Sigmoid colon (tissue), 4 donors: ENCODE measurements around the gene SYT15.
"Not testable (repeated sequence)": the region's sequence is repeated elsewhere in the genome, so short reads cannot be mapped to it uniquely, and the experiment has no call there.

Source experiments
- EP300 ChIP-seq, 4 donors: sonication (generic); formaldehyde crosslinking; IDR thresholded peaks; one replicate each; pipeline ENCODE4 v1.6.1; 2017; ENCODE audit warnings: antibody characterized with exemption in 4 of 4
- POLR2A ChIP-seq, 2 donors: fragments of 450-650 bp; IDR thresholded peaks; one replicate each; pipeline ENCODE4 v1.6.1; 2016; ENCODE audit warnings: antibody characterized with exemption in 2 of 2, mild to moderate bottlenecking in 2 of 2, moderate library complexity in 2 of 2
- POLR2AphosphoS5 ChIP-seq, 4 donors: sonication (generic); formaldehyde crosslinking; IDR thresholded peaks; one replicate each; pipeline ENCODE4 v1.6.1; 2017; ENCODE audit warnings: antibody characterized with exemption in 4 of 4
- TF ChIP-seq, protein P1 (sequence below), 4 experiments: fragments of 450-650 bp in 3 of 4; fragments of 200-600 bp in 1 of 4; IDR thresholded peaks; one replicate each; pipeline ENCODE4 v1.5.1; 2016 to 2019; ENCODE audit warnings: antibody characterized with exemption in 4 of 4, mild to moderate bottlenecking in 3 of 4, moderate library complexity in 2 of 4

GRCh38 chr10:46630816-46631215 lies 51.9 kb downstream of the SYT15 start:
- TF ChIP-seq, protein P1, sequence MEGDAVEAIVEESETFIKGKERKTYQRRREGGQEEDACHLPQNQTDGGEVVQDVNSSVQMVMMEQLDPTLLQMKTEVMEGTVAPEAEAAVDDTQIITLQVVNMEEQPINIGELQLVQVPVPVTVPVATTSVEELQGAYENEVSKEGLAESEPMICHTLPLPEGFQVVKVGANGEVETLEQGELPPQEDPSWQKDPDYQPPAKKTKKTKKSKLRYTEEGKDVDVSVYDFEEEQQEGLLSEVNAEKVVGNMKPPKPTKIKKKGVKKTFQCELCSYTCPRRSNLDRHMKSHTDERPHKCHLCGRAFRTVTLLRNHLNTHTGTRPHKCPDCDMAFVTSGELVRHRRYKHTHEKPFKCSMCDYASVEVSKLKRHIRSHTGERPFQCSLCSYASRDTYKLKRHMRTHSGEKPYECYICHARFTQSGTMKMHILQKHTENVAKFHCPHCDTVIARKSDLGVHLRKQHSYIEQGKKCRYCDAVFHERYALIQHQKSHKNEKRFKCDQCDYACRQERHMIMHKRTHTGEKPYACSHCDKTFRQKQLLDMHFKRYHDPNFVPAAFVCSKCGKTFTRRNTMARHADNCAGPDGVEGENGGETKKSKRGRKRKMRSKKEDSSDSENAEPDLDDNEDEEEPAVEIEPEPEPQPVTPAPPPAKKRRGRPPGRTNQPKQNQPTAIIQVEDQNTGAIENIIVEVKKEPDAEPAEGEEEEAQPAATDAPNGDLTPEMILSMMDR (IDR thresholded peaks at IDR 0.05): not testable (repeated sequence)
- TF ChIP-seq POLR2A, POLR2AphosphoS5, EP300 (IDR thresholded peaks at IDR 0.05): not testable (repeated sequence)
